HG02884 (cell line): ENCODE data around the gene KRTAP10-1.
"Not testable (repeated sequence)": the region's sequence is repeated elsewhere in the genome, so short reads cannot be mapped to it uniquely, and the experiment has no call there.

Experiments
- ATAC-seq: cut with Tn5 transposase; IDR thresholded peaks from one replicate; pipeline ENCODE4 v1.9.1; 2021; ENCODE audit warnings: mild to moderate bottlenecking, moderate library complexity; ENCODE audit not compliant: unreplicated experiment

The KRTAP10-1 gene

DNA sequence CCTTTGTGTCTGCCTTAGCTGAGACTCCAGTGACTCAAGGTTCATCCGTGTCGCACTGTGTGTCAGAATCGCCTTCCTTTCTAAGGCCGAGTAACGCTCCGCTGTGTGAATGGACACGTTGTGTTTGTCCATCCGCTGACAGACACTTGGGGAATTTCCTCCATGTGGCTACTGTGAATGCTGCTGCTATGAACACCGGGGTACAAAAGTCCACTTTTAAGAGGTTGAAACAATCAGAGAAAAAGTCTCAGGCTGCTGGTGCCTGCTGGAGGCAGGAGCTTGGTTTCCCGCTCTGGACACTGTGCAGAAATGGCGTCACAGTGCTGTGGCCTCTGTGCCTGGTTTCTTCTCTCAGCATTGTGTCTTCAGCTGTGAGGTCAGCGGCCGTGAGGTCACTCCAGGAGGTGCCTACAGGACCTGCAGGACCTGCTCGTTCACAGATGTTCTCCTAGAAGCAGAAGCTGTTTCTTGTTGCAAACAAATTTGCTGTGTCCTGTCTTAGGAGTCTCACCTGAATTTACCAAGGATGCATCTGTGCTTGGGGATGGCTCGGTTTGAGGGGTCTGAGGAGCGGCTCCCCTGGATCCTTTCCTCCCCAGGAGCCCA lies 34.2 kb downstream of the KRTAP10-1 start:
- ATAC-seq: no peak

DNA sequence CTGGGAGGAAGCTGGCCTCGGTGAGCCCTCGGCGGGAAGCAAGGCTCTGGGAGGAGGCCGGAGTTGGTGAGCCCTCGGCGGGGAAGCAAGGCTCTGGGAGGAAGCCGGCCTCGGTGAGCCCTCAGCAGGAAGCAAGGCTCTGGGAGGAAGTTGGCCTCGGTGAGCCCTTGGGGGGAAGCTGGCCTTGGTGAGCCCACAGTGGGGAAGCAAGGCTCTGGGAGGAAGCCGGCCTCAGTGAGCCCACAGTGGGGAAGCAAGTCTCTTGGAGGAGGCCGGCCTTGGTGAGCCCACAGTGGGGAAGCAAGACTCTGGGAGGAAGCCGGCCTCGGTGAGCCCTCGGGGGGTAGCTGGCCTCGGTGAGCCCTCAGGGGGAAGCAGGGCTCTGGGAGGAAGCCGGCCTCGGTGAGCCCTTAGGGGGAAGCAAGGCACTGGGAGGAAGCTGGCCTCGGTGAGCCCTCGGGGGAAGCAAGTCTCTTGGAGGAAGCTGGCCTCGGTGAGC lies 36.0 kb downstream of the KRTAP10-1 start:
- ATAC-seq: no peak

DNA sequence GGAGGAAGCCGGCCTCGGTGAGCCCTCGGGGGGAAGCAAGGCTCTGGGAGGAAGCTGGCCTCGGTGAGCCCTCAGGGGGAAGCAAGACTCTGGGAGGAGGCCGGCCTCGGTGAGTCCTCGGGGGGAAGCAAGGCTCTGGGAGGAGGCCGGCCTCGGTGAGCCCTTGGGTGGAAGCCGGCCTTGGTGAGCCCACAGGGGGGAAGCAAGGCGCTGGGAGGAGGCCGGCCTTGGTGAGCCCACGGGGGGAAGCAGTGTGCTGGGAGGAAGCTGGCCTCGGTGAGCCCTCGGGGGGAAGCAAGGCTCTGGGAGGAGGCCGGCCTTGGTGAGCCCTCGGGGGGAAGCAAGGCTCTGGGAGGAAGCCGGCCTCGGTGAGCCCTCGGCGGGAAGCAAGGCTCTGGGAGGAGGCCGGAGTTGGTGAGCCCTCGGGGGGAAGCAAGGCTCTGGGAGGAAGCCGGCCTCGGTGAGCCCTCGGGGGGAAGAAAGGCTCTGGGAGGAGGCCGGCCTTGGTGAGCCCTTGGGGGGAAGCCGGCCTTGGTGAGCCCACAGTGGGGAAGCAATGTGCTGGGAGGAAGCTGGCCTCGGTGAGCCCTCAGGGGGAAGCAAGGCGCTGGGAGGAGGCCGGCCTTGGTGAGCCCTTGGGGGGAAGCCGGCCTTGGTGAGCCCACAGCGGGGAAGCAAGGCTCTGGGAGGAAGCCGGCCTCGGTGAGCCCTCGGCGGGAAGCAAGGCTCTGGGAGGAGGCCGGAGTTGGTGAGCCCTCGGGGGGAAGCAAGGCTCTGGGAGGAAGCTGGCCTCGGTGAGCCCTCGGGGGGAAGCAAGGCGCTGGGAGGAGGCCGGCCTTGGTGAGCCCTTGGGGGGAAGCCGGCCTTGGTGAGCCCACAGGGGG lies 36.7 kb downstream of the KRTAP10-1 start:
- ATAC-seq: not testable (repeated sequence)

GRCh38 chr21:44502171-44502958 lies 37.6 kb downstream of the KRTAP10-1 start:
- no peak for ATAC-seq

GRCh38 chr21:44500111-44500510 lies 39.9 kb downstream of the KRTAP10-1 start:
- ATAC-seq: no peak

DNA sequence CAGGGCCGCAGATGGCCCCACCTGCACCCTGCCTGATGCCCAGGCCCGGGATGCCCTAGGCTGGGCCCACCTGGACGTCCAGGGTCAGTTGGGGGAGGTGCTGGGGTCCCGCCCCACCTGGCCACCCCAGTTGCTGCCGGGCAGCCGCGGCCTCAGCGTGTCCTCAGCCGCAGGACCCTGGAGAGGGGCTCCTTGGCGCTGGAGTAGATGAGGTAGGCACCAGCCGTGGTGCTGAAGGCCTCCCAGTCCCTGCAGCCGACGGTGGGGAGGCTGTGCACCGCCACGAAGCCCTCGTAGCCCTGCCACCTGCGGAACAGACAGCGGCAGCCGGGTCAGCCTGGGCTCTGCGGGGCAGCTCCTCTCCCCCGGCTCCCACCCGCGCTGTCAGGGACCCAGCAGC lies 40.4 kb downstream of the KRTAP10-1 start:
- ATAC-seq: no peak

GRCh38 chr21:44499211-44499560 lies 40.8 kb downstream of the KRTAP10-1 start:
- ATAC-seq: no peak

GRCh38 chr21:44498280-44499210 lies 41.5 kb downstream of the KRTAP10-1 start:
- no peak for ATAC-seq

- ATAC-seq: no peak
These were observed 42.3 kb downstream of the KRTAP10-1 start for GRCh38 chr21:44497703-44498126.

GRCh38 chr21:44496564-44497550 lies 43.1 kb downstream of the KRTAP10-1 start:
- ATAC-seq: no peak

DNA sequence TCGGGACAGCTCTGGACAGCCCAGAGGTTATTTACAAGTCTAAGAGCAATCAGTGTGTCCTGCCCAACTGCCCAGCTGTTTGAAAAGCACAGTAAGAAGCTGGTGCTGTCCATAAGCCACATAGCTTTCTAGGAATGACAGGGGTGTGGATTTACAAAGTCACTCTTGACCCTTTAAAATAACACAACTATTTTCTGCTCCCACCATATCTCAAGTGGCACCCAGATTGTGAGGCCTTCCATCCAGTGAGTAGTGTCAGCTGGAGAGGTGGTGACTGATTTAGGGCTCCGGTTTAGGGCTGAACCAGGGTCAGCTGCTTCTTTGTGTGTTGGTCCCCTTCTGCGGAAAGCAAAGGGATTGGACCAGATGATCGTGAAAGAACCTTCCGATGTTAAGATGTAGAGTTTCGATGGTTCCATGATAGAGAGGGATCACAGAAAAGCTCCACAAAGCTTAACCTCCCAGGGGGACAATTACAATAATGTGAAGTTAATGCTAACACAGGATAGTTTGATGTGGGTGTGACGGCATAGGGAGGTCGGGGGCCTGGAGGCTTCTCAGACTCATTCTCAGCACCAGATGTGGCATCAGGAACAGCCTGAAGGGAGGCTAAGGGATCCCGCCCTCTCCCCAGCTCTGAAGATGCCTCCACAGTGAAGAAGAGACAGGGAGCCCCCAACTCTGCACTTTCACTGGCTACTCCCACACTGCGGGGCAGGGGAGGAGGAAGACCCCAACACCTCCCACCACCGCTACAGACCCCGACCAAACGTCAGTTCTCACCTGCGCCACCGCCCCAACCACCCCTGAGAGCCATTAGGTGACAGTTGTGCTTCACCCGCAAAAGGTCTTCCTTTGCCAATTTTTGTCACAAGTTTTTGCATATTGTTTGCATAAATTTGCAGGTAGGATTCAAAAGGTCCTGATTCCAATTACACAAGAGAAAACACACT lies 44.1 kb downstream of the KRTAP10-1 start:
- ATAC-seq: no peak

DNA sequence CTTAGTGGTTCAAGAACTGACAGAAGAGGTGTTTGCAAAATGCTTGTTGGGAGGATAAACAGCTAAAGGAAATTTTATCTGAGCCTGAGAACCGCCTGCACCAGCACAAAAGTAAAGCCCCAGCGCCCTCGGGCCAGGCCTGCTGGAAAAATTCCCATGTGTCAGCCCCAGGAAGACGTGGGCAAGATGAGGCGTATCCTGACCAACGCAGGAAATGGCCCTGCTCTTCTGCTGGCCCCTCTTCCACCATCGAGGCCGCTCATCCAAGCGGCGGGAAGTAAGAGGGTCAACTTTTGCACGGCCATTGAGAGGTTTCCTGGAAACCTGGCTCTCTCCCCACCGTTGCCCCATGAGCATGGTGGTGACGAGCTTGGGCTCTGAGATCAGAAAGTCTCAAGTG lies 45.0 kb downstream of the KRTAP10-1 start:
- ATAC-seq: no peak

DNA sequence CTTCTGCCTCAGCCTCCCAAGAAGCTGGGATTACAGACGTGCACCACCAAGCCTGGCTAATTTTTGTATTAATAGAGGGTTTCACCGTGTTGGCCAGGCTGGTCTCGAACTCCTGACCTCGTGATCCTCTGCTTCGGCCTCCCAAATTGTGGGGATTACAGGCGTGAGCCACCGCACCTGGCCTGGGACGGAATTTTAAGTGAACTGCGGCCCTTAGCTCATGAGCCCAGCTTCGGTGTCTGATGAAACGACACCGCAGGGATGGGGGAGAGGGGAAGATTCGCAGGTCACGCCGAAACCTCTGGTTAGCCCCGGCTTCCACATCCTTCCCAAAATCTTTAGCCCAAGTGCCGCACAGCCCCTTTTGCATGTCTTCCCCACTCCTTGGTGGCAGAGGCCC lies 45.6 kb downstream of the KRTAP10-1 start:
- ATAC-seq: no peak

DNA sequence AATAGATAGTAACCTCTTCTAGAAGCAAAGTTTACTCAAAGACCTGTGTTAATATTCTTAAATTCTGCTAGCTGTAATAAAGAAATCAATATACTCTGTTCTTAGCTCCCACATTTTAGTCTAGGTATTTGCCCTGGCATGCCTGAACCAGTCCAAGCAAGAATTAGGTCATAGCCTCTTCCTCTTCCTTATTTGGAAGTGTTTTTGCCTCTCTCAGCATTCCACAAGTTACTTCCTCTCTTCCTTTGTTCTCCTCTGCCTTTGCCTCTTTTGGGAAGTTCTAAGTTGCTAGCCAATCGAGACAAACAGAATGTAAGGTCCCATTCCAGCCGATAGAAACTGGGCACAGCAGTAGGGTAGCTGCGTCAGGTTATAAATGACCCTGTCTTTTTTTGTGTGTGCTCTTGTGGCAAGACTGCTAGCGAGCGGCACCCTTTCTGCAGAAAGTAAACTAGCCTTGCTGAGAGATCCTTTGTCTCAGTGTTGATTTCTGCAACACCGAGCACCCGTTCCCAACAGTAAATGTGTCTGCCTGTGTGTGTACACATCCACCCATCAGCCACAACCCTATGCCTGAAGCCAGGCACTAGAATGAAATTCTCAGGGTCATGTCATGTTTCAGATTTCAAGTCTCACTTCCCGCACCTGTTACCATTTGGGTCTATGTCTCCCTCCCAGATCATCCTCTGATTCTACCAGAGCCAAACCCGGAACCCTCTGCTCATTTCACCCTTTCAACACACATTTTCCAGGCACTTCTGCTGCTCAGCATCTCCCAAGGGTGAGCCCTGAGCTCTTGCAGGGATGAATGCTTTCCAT lies 47.2 kb downstream of the KRTAP10-1 start:
- ATAC-seq: no peak

GRCh38 chr21:44490816-44491215 lies 49.2 kb downstream of the KRTAP10-1 start:
- no peak for ATAC-seq

DNA sequence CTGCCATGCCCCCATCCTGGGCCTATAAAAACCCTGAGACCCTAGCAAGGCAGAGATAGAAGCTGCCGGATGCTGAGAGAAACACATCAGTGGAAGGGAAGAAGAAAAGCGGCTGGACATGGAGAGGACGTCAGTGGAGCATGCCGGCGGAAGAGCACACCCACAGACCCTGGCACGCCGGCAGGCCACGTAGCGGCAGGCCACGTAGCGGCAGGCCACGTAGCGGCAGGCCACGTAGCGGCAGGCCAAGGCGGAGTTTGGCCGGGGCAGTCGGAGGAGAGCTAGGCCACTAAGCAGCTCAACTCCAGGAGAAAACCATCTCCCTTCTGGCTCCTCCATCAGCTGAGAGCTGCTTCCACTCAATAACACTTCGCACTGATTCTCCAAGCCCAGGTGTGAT lies 49.6 kb downstream of the KRTAP10-1 start:
- ATAC-seq: no peak

GRCh38 chr21:44489962-44490361 lies 50.0 kb downstream of the KRTAP10-1 start:
- no peak for ATAC-seq
